ENCODE results near the gene ZIK1.
A peak's percentile ranks its signal among the peaks of the same experiment; 100 is the strongest.

The ZIK1 gene

DNA sequence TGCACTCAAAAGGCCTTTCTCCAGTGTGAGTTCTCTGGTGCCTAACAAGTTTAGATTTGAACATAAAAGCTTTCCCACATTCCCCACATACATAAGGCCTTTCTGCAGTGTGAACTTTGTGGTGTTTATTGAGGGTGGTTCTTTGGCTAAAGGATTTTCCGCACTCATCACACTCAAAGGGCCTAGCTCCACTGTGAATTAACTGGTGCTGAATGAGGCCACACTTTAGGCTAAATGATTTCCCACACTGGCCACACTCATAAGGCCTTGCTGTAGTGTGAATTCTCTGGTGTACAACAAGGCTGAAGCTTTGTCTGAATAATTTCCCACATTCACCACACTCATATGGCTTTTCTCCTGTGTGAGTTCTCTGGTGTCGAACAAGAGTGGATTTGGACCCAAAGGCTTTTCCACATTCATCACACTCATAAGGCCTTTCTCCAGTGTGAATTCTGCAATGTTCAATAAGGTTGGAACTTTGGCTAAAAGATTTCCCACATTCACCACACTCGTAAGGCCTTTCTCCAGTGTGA is 11.5 kb upstream of the ZIK1 start:
- H3K36me3 ChIP-seq (ENCODE audit: insufficient read depth, low read length) = peaks cover 67% of the 10 kb centered on the region
- H3K27me3 ChIP-seq (ENCODE audit: insufficient read depth, low read length) = no peaks in the 10 kb centered on the region
- no peaks in the 10 kb centered on the region for H3K4me1 ChIP-seq (ENCODE audit: insufficient read depth, low read length)
- no peak overlapping the region for H2AFZ ChIP-seq (ENCODE audit: low read depth, low read length)
- H3K4me3 ChIP-seq (ENCODE audit: low read length) = no peak overlapping the region
- peaks cover 84% of the 10 kb centered on the region for H3K9me3 ChIP-seq (ENCODE audit: low read length)

GRCh38 chr19:57576661-57577060 is 7.3 kb upstream of the ZIK1 start:
- Histone ChIP-seq H3K36me3 (ENCODE audit: insufficient read depth, low read length) (peaks cover 61% of the 10 kb centered on the region), H3K4me1 (ENCODE audit: insufficient read depth, low read length) (peaks cover 8% of the 10 kb centered on the region), H3K9me3 (ENCODE audit: low read length) (peaks cover 59% of the 10 kb centered on the region), H3K27me3 (ENCODE audit: insufficient read depth, low read length) (no peaks in the 10 kb centered on the region), H2AFZ (ENCODE audit: low read depth, low read length) (no peak overlapping the region), H3K4me3 (ENCODE audit: low read length) (no peak overlapping the region)

GRCh38 chr19:57578487-57579205 is 5.3 kb upstream of the ZIK1 start, which contains the start of gene ZNF416:
Gene ZNF416, minus strand, starts transcription at chr19:57578911. Its CDS starts 207 bp downstream, at chr19:57578704.
- H3K4me1 ChIP-seq (ENCODE audit: insufficient read depth, low read length) = peaks cover 11% of the 10 kb centered on the region
- peak within 1 kb of the TSS; percentile 85 for H3K4me3 ChIP-seq (ENCODE audit: low read length)
- H3K9me3 ChIP-seq (ENCODE audit: low read length) = peaks cover 42% of the 10 kb centered on the region
- H3K27me3 ChIP-seq (ENCODE audit: insufficient read depth, low read length) = no peaks in the 10 kb centered on the region
- peaks cover 41% of the 10 kb centered on the region for H3K36me3 ChIP-seq (ENCODE audit: insufficient read depth, low read length)
- peak within 1 kb of the TSS; percentile 81 for H2AFZ ChIP-seq (ENCODE audit: low read depth, low read length)

DNA sequence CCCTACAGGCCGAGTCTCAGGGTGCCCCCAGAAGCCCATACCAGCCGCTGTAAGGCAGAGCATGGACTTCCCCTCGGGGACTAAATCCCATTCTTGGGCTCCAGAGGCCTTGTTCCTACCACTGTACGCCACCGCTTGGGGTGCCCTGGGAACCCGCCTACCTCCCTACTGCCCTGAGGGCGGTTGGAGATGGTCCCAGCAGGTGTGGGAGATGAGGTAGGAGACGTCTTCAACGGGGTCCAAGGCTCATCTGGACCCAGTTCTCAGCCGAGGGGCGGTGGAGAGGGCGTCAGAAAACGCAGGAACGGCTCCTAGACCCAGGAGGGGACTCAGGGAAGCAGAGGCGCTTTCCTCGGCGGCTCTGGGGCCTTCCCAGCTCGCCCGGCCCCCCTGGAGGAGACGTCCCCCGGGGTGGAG is 833 bp upstream of the ZIK1 start:
- Histone ChIP-seq H2AFZ (ENCODE audit: low read depth, low read length) (peak overlapping the region; percentile 59), H3K36me3 (ENCODE audit: insufficient read depth, low read length) (peaks cover 25% of the 10 kb centered on the region), H3K4me1 (ENCODE audit: insufficient read depth, low read length) (peaks cover 13% of the 10 kb centered on the region), H3K9me3 (ENCODE audit: low read length) (peaks cover 28% of the 10 kb centered on the region), H3K4me3 (ENCODE audit: low read length) (no peak overlapping the region), H3K27me3 (ENCODE audit: insufficient read depth, low read length) (no peaks in the 10 kb centered on the region)

DNA sequence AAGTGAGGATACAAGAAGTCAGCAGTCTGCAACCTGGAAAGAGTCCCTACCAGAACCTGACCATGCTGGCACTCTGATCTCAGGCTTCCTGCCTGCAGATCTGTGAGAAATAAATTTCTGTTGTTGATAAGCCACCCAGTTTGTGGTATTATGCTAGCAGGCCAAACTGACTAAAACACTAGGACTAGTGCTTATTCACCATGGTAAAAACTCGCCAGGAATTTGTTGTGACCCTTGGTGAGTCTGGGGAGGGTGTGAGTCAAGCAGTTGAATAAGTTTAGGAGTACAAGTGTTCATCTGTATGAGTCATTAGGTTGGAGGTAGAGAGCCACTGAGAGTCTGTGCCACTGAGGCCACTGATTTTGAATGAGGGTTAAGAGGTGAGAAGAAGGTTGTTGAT is 3.6 kb downstream of the ZIK1 start:
- no peaks in the 10 kb centered on the region for H3K27me3 ChIP-seq (ENCODE audit: insufficient read depth, low read length)
- no peak overlapping the region for H2AFZ ChIP-seq (ENCODE audit: low read depth, low read length)
- no peak overlapping the region for H3K4me3 ChIP-seq (ENCODE audit: low read length)
- peaks cover 11% of the 10 kb centered on the region for H3K4me1 ChIP-seq (ENCODE audit: insufficient read depth, low read length)
- peaks cover 68% of the 10 kb centered on the region for H3K36me3 ChIP-seq (ENCODE audit: insufficient read depth, low read length)
- H3K9me3 ChIP-seq (ENCODE audit: low read length) = peaks cover 71% of the 10 kb centered on the region

DNA sequence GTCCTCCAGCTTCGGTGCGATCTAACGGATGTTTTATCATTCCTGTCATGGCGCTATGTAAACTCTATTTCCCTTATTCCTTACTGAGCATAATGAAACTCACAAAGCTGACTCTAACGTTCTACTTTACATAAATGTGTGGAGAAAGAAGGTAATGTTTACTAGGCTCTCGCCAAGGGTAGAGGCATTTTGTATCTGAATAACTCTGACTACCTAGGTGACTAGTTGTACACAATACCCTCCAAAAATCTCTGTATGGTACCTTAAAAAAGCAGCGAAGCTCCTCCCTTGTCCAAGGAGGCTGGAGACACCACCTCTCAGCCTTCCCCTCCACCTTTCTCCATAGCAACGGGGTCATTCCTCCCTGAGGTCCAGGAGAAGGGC is 15.4 kb downstream of the ZIK1 start:
- no peaks in the 10 kb centered on the region for H3K27me3 ChIP-seq (ENCODE audit: insufficient read depth, low read length)
- H3K36me3 ChIP-seq (ENCODE audit: insufficient read depth, low read length) = peaks cover 9% of the 10 kb centered on the region
- H3K4me1 ChIP-seq (ENCODE audit: insufficient read depth, low read length) = peaks cover 16% of the 10 kb centered on the region
- H3K9me3 ChIP-seq (ENCODE audit: low read length) = peaks cover 3% of the 10 kb centered on the region
- H3K4me3 ChIP-seq (ENCODE audit: low read length) = peak overlapping the region; percentile 81
- H2AFZ ChIP-seq (ENCODE audit: low read depth, low read length) = peak overlapping the region; percentile 86

DNA sequence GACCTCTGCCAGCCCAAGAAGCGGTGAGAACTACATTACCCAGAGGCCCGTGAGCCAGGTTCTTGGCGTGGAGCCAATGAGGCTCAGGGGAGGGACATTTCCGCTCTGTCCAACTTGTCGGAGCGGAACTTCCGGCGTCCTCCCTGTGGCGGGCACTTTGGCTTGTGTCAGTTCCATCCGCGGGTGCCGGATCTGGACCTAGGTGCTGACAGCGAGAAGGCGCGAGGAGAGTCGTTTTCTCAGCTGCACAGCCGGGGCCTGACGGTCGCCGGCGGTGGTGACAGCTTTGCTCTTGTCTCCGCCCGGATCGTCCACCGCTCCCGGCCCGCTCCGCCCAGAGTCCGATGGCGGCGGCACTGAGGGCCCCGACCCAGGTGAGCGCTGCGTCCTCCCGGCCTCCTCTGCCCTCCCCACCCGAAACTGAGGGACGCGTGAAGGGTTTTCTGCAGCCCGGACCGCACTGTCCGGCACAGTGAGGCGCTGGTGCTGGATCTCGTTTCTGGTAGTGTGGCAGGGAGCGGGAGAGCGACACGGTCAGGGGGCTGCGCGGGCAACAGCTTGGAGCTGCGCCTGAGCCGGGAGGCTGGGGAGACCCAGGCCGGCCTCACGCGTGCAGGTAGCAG is 15.9 kb downstream of the ZIK1 start, which contains the start of gene ZNF530:
Gene ZNF530, plus strand, starts transcription at position 125 of the 623 bp plus-strand sequence. CDS start 4,461 bp downstream, outside the sequence.
- Histone ChIP-seq H3K36me3 (ENCODE audit: insufficient read depth, low read length) (peaks cover 12% of the 10 kb centered on the region), H3K4me3 (ENCODE audit: low read length) (peak within 1 kb of the TSS; percentile 81), H3K9me3 (ENCODE audit: low read length) (peaks cover 3% of the 10 kb centered on the region), H3K4me1 (ENCODE audit: insufficient read depth, low read length) (peaks cover 16% of the 10 kb centered on the region), H3K27me3 (ENCODE audit: insufficient read depth, low read length) (no peaks in the 10 kb centered on the region), H2AFZ (ENCODE audit: low read depth, low read length) (peak within 1 kb of the TSS; percentile 86)

DNA sequence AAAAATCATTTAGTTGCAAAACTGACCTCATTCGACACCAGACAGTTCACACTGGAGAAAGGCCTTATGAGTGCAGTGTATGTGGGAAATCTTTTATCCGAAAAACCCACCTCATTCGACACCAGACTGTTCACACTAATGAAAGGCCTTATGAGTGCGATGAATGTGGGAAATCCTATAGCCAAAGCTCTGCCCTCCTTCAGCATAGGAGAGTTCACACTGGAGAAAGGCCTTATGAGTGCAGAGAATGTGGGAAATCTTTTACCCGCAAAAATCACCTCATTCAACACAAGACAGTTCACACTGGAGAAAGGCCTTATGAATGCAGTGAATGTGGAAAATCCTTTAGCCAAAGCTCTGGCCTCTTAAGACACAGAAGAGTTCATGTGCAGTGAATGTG is 23.0 kb downstream of the ZIK1 start:
- no peak overlapping the region for H3K4me3 ChIP-seq (ENCODE audit: low read length)
- no peaks in the 10 kb centered on the region for H3K27me3 ChIP-seq (ENCODE audit: insufficient read depth, low read length)
- H3K9me3 ChIP-seq (ENCODE audit: low read length) = peaks cover 12% of the 10 kb centered on the region
- H3K4me1 ChIP-seq (ENCODE audit: insufficient read depth, low read length) = no peaks in the 10 kb centered on the region
- peaks cover 47% of the 10 kb centered on the region for H3K36me3 ChIP-seq (ENCODE audit: insufficient read depth, low read length)
- H2AFZ ChIP-seq (ENCODE audit: low read depth, low read length) = no peak overlapping the region

GRCh38 chr19:57611113-57611512 is 27.2 kb downstream of the ZIK1 start:
- Histone ChIP-seq H3K4me1 (ENCODE audit: insufficient read depth, low read length) (peaks cover 5% of the 10 kb centered on the region), H3K36me3 (ENCODE audit: insufficient read depth, low read length) (peaks cover 32% of the 10 kb centered on the region), H2AFZ (ENCODE audit: low read depth, low read length) (no peak overlapping the region), H3K27me3 (ENCODE audit: insufficient read depth, low read length) (no peaks in the 10 kb centered on the region), H3K9me3 (ENCODE audit: low read length) (peaks cover 20% of the 10 kb centered on the region), H3K4me3 (ENCODE audit: low read length) (no peak overlapping the region)

- Histone ChIP-seq H3K27me3 (ENCODE audit: insufficient read depth, low read length) (no peaks in the 10 kb centered on the region), H3K4me3 (ENCODE audit: low read length) (peak within 1 kb of the TSS; percentile 97), H3K36me3 (ENCODE audit: insufficient read depth, low read length) (peaks cover 39% of the 10 kb centered on the region), H3K9me3 (ENCODE audit: low read length) (peaks cover 44% of the 10 kb centered on the region), H3K4me1 (ENCODE audit: insufficient read depth, low read length) (peaks cover 5% of the 10 kb centered on the region), H2AFZ (ENCODE audit: low read depth, low read length) (peak within 1 kb of the TSS; percentile 22)
These were observed 30.2 kb downstream of the ZIK1 start, which contains the start of gene ZNF134 for GRCh38 chr19:57613941-57614743. Gene ZNF134, plus strand, starts transcription at chr19:57614242. Its CDS starts 5,227 bp downstream, at chr19:57619469.

- no peak overlapping the region for H2AFZ ChIP-seq (ENCODE audit: low read depth, low read length)
- peak overlapping the region; percentile 97 for H3K4me3 ChIP-seq (ENCODE audit: low read length)
- H3K36me3 ChIP-seq (ENCODE audit: insufficient read depth, low read length) = peaks cover 51% of the 10 kb centered on the region
- no peaks in the 10 kb centered on the region for H3K27me3 ChIP-seq (ENCODE audit: insufficient read depth, low read length)
- H3K4me1 ChIP-seq (ENCODE audit: insufficient read depth, low read length) = peaks cover 5% of the 10 kb centered on the region
- H3K9me3 ChIP-seq (ENCODE audit: low read length) = peaks cover 54% of the 10 kb centered on the region
These were observed 31.4 kb downstream of the ZIK1 start for GRCh38 chr19:57615346-57615745.

- Histone ChIP-seq H3K36me3 (ENCODE audit: insufficient read depth, low read length) (peaks cover 97% of the 10 kb centered on the region), H3K4me1 (ENCODE audit: insufficient read depth, low read length) (no peaks in the 10 kb centered on the region), H2AFZ (ENCODE audit: low read depth, low read length) (no peak overlapping the region), H3K9me3 (ENCODE audit: low read length) (peaks cover 89% of the 10 kb centered on the region), H3K27me3 (ENCODE audit: insufficient read depth, low read length) (no peaks in the 10 kb centered on the region), H3K4me3 (ENCODE audit: low read length) (no peak overlapping the region)
These were observed 36.9 kb downstream of the ZIK1 start for GRCh38 chr19:57620673-57621348.
